Esophagus muscularis mucosa (tissue), 4 donors: ENCODE measurements around the gene EYA4. TPM values are rescaled to one million over a fixed set of nuclear protein-coding genes. Genes with fewer than 3 reads are reported as not detected.

Experiments
- DNase-seq: peaks from one replicate; pipeline ENCODE4 v3.0.0-alpha.2; 2017; ENCODE audit errors: extremely low spot score
- H3K27ac ChIP-seq, 4 donors: fragments of 200-600 bp; sonication (generic); replicated peaks in 1 of 4; 1 replicate in 3 of 4; 2 replicates in 1 of 4; pipeline ENCODE4 v1.5.1; 2016 to 2019; ENCODE audit warnings: mild to moderate bottlenecking in 1 of 4
- H3K27me3 ChIP-seq, 4 donors: fragments of 200-600 bp; sonication (generic); one replicate each; pipeline versions ENCODE4 v1.5.1 to v1.6.0; 2016 to 2019
- H3K36me3 ChIP-seq, 4 donors: fragments of 200-600 bp; sonication (generic); one replicate each; pipeline ENCODE4 v1.5.1; 2016 to 2019
- H3K4me1 ChIP-seq, 4 donors: fragments of 200-600 bp; sonication (generic); one replicate each; pipeline ENCODE4 v1.5.1; 2016 to 2019
- H3K4me3 ChIP-seq, 4 donors: fragments of 200-600 bp; sonication (generic); 1 replicate in 2 of 4; 2 replicates in 2 of 4; pipeline ENCODE4 v1.5.1; 2016 to 2019; ENCODE audit warnings: mild to moderate bottlenecking in 4 of 4, moderate library complexity in 1 of 4
- H3K9me3 ChIP-seq, 4 donors: fragments of 200-600 bp; sonication (generic); 1 replicate in 3 of 4; 2 replicates in 1 of 4; pipeline ENCODE4 v1.5.1; 2016 to 2019
- CTCF ChIP-seq, 3 experiments: fragments of 200-600 bp in 2 of 3; fragments of 450-650 bp in 1 of 3; sonication (generic) in 2 of 3; IDR thresholded peaks; one replicate each; pipeline ENCODE4 v1.5.1; 2017 to 2019; ENCODE audit warnings: antibody characterized with exemption in 3 of 3, mild to moderate bottlenecking in 2 of 3, moderate library complexity in 1 of 3
- EP300 ChIP-seq: sonication (generic); formaldehyde crosslinking; IDR thresholded peaks from one replicate; pipeline ENCODE4 v1.6.1; 2017; ENCODE audit warnings: antibody characterized with exemption
- POLR2A ChIP-seq: fragments of 450-650 bp; IDR thresholded peaks from one replicate; pipeline ENCODE4 v1.6.1; 2017; ENCODE audit warnings: antibody characterized with exemption, moderate library complexity, mild to moderate bottlenecking, low read depth
- POLR2AphosphoS5 ChIP-seq, 2 donors: sonication (generic); formaldehyde crosslinking; IDR thresholded peaks; one replicate each; pipeline ENCODE4 v1.6.1; 2017; ENCODE audit warnings: antibody characterized with exemption in 2 of 2
- WGBS: methylation state at CpG from one replicate; pipeline ENCODE4 v1.1.5; 2018; 5-methylcytosine and 5-hydroxymethylcytosine counted together
- intact Hi-C: fragments of 100-400 bp; cut with DNase I; formaldehyde crosslinking; loops from one replicate; pipeline ENCODE4 v1.15.1; 2023
- total RNA-seq, 4 donors: library from RNA; depleted of rRNA; stranded (reverse); fragments of >200 nt; gene quantifications; one replicate each; pipeline versions ENCODE4 v1.1.0 to v1.2.1, GENCODE V29; 2016

Gene EYA4
- total RNA-seq, 4 donors from 2014 or later: 1.5 to 3.3 (median 2.5) TPM

- TF ChIP-seq POLR2AphosphoS5 (IDR thresholded peaks at IDR 0.05) (no peak), POLR2A (no peak), EP300 (no peak), CTCF (IDR thresholded peaks at IDR 0.05) (no peak)
- no peak for DNase-seq
- no peak overlapping the region for H3K27ac ChIP-seq
- no peaks in the 10 kb centered on the region for H3K27me3 ChIP-seq
- peaks cover 0 to 6% (median 0%) of the 10 kb centered on the region in 4 donors for H3K4me1 ChIP-seq
- WGBS: 74% methylated on average over 6 of the region's 6 CpGs
- no peaks in the 10 kb centered on the region for H3K36me3 ChIP-seq
- no peak overlapping the region for H3K4me3 ChIP-seq
- intact Hi-C loops: no loop called here
- H3K9me3 ChIP-seq: no peaks in the 10 kb centered on the region
Observed at GRCh38 chr6:133377219-133377618, 136.1 kb downstream of the EYA4 start.

- intact Hi-C loops: no loop called here
Observed at GRCh38 chr6:133380047-133380446, 138.9 kb downstream of the EYA4 start.

GRCh38 chr6:133380723-133381122, 139.6 kb downstream of the EYA4 start:
- no peaks in the 10 kb centered on the region for H3K27me3 ChIP-seq
- H3K36me3 ChIP-seq: no peaks in the 10 kb centered on the region
- H3K4me3 ChIP-seq: no peak overlapping the region
- H3K9me3 ChIP-seq: no peaks in the 10 kb centered on the region
- DNase-seq: no peak
- peaks cover 0 to 6% (median 0%) of the 10 kb centered on the region in 4 donors for H3K4me1 ChIP-seq
- WGBS: 78% methylated on average over 3 of the region's 3 CpGs
- TF ChIP-seq EP300: no peak
- H3K27ac ChIP-seq: no peak overlapping the region
- intact Hi-C loops: no loop called here

More at GRCh38 chr6:133380047-133380446, 138.9 kb downstream of the EYA4 start:
- TF ChIP-seq CTCF (IDR thresholded peaks at IDR 0.05) (no peak), EP300 (no peak)
- no peak overlapping the region for H3K4me3 ChIP-seq
- H3K27me3 ChIP-seq: no peaks in the 10 kb centered on the region
- peaks cover 0 to 6% (median 0%) of the 10 kb centered on the region in 4 donors for H3K4me1 ChIP-seq
- WGBS: 68% methylated on average over 1 of the region's 1 CpG
- no peak overlapping the region for H3K27ac ChIP-seq
- DNase-seq: no peak
- no peaks in the 10 kb centered on the region for H3K36me3 ChIP-seq
- no peaks in the 10 kb centered on the region for H3K9me3 ChIP-seq

- H3K4me1 ChIP-seq: no peaks in the 10 kb centered on the region
- no peak overlapping the region for H3K4me3 ChIP-seq
- TF ChIP-seq POLR2AphosphoS5 (IDR thresholded peaks at IDR 0.05) (no peak), CTCF (IDR thresholded peaks at IDR 0.05) (no peak), POLR2A (no peak), EP300 (no peak)
- no peaks in the 10 kb centered on the region for H3K27me3 ChIP-seq
- H3K27ac ChIP-seq: no peak overlapping the region
- WGBS: 88% methylated on average over 6 of the region's 6 CpGs
- H3K36me3 ChIP-seq: no peaks in the 10 kb centered on the region
- intact Hi-C loops: no loop called here
- no peaks in the 10 kb centered on the region for H3K9me3 ChIP-seq
- DNase-seq: no peak
Observed at GRCh38 chr6:133388731-133389130, 147.6 kb downstream of the EYA4 start.

- DNase-seq: no peak
- TF ChIP-seq POLR2A: no peak
- no peak for TF ChIP-seq EP300
- TF ChIP-seq CTCF (IDR thresholded peaks at IDR 0.05): no peak
- TF ChIP-seq POLR2AphosphoS5 (IDR thresholded peaks at IDR 0.05): no peak
- H3K36me3 ChIP-seq: no peaks in the 10 kb centered on the region
- H3K27ac ChIP-seq: no peak overlapping the region
- intact Hi-C loops: no loop called here
- WGBS: 98% methylated on average over 9 of the region's 9 CpGs
- H3K4me3 ChIP-seq: no peak overlapping the region
- H3K4me1 ChIP-seq: peaks cover 0 to 4% (median 0%) of the 10 kb centered on the region in 4 donors
- H3K9me3 ChIP-seq: no peaks in the 10 kb centered on the region
- H3K27me3 ChIP-seq: no peaks in the 10 kb centered on the region
Observed at GRCh38 chr6:133390168-133390567, 149.0 kb downstream of the EYA4 start.
